Frontal cortex (tissue), 4 donors: ENCODE data around the gene SNRPD2. TPM values are rescaled to one million over a fixed set of nuclear protein-coding genes. Genes with fewer than 3 reads are reported as not detected.
"Not testable (repeated sequence)": the region's sequence is repeated elsewhere in the genome, so short reads cannot be mapped to it uniquely, and the experiment has no call there.

Experiments used
- DNase-seq, 2 donors: peaks; one replicate each; pipeline ENCODE4 v3.0.0; 2012; ENCODE audit warnings: low spot score in 2 of 2
- FAIRE-seq: peaks from 2 replicates; lab custom pipeline; 2012; peaks lifted over from hg19 to GRCh38; lab: Jason Lieb, UNC
- total RNA-seq: library from RNA; depleted of rRNA; stranded (reverse); fragments of >200 nt; gene quantifications from one replicate; pipeline ENCODE4 v1.2.3, GENCODE V29; 2014
- donor health status: control.
- donor health status: control.
- donor health status: control.

SNRPD2 gene
- 157 TPM for total RNA-seq

DNA sequence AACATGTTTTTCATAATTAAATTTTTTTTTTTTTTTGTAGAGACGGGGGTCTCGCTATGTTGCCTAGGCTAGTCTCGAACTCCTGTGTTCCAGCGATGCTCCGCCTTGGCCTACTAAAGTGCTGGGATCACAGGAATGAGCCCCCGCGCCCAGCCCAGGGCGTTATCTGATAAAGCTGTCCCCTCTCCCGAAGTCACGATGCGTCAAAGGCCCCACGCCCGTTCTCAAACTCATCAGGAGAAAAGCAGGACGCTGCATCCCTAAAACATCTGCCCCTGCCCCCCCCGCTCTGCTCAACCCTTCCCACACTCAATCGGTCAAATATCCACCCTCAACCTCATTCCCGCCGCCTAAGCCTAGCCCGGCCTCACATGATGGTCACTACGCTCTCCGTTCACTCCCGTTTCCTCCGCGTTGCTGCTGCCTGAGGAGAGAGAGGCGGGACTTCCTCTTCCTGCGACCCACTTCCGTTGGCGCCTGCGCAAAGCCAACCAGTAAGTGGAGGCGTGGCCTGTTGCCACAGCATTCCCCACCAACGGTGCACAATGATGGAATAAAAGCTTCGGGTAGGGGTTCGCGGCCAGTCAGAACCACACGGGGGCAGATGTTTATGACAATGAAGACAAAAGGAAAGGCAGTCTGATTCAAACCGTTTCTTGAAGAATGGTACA lies at the start of gene SNRPD2:
SNRPD2 (minus strand) TSS at position 438 of the 671 bp plus-strand sequence; CDS start at position 373, 65 bp downstream.
- DNase-seq (peak; percentile 85 to 86), FAIRE-seq (no peak)

DNA sequence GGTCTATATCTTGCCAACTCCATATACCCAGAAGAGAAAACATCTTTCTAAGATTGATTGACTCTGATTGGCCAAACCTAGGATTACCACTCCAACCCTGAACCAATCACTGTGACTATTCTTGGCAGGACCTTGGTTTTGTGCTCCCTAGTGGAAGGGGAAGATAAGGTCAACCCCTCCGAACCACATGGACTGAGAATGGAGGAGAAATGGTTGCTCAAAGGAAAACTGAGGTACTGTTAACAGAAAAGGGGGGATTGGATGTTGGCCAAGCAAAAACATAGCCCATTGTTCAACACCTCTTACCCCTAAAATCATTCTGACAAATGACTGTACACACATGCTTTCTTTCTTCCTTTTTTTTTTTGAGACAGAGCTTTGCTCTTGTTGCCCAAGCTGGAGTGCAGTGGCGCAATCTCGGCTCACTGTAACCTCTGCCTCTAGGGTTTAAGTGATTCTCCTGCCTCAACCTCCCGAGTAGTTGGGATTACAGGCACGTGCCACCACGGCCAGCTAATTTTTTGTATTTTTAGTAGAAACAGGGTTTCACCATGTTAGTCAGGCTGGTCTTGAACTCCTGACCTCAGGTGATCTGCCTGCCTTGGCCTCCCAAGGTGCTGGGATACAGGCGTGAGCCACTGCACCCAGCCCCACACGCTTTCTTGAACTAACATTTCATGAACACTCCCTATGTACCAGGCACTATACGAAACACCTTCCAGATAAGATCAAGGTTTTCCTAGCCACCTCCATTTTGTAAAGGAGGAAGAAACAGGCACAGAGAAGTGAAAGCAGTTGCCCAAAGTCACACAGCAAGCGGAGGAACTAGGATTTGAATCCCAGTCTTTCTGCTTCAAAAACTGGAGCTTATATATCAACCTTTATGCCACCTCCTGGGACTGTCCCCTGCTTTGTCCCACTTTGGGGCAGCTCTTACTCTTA lies 48.0 kb upstream of the SNRPD2 start:
- FAIRE-seq (no peak), DNase-seq (no peak)

- FAIRE-seq (no peak), DNase-seq (no peak)
Observed at GRCh38 chr19:45733160-45733810, 41.5 kb upstream of the SNRPD2 start, which contains the start of gene MEIOSIN. Gene MEIOSIN (plus strand): TSS chr19:45733439. CDS start chr19:45735377, 1,938 bp downstream.

DNA sequence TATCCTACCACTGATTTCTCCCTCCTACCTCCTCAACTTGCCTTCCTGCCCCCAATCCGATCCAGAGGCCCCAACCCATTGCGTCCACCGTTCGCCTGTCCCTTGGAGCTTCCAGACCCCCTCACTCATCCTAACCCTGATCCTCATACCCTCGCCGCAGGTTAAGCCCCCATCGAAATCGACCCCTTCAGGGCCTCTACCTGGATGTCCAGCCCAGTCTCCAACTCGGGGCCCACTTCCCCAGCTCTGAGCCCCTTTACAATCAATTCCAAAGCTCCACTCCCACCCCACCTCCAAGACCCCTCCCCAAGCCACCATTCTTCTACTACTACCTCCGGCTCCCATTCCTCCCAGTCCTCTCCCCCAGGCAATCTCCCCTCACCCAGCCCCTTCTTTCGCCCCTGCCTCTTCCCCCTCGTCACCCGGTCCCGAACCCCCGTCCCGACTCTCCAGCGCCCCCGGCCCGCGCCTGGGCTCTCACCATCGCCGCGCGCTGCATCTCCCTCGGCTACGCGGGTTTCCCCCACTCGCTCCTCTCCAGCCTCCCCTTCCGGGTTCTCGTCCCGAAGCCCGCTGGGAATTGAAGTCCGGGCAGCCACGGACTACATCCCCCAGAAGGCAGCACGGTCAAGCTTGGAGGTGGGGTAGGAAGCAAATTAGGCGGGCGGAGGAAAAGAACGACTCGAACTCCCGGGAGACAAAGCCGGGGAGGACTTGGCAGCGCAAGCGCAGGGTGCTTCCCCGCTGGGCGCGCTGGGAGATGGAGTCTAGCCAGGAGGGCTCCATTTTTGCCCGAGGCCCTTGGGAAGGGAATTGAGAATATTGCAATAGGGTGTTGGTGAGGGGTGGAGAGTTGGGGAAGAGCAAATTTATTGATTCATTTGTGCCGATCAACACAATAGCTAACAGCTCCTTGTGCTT lies 38.9 kb upstream of the SNRPD2 start, which contains the start of gene FBXO46:
FBXO46 (minus strand) TSS at position 529 of the 921 bp plus-strand sequence. CDS start 17,401 bp downstream, outside the sequence.
- FAIRE-seq (peak; percentile 64), DNase-seq (peak; percentile 93 to 96)

DNA sequence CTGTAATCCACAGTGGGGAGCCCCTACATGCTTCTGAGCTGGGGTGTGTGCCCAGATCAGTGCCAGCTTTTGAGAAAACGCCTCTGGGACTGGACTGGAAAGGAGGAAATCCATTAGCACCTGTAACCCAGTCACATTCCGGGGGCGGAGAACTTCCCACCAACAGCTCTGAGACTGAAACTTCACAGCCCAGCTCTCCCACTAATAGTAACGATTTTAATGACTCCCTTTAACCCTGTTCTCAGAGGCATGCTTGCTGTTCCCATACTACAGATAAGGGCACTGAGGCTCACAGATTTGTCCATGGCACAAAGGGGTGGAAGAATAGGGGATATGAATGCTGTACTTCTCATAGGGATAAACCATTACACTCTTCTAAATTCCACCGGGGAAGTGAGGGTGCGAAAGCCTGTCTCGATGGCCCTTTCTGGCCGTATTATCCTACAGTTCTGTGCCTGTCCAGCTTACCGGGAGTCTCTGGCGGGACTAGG lies 38.1 kb upstream of the SNRPD2 start:
- no peak for DNase-seq

DNA sequence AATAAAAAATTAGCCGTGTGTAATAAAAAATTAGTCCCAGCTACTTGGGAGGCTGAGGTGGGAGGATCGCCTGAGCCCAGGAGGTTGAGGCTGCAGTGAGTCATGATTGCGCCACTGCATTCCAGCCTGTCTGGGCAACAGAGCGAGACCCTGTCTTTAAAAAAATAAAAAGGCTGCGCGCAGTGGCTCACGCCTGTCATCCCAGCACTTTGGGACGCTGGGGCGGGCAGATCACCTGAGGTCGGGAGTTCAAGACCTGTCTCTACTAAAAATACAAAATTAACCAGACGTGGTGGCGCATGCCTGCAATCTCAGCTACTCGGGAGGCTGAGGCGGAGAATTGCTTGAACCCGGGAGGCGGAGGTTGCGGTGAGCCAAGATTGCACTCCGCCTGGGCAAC lies 36.9 kb upstream of the SNRPD2 start:
- not testable (repeated sequence) for DNase-seq, FAIRE-seq

More for the DNA sequence above, 38.1 kb upstream of the SNRPD2 start:
- FAIRE-seq = no peak

DNA sequence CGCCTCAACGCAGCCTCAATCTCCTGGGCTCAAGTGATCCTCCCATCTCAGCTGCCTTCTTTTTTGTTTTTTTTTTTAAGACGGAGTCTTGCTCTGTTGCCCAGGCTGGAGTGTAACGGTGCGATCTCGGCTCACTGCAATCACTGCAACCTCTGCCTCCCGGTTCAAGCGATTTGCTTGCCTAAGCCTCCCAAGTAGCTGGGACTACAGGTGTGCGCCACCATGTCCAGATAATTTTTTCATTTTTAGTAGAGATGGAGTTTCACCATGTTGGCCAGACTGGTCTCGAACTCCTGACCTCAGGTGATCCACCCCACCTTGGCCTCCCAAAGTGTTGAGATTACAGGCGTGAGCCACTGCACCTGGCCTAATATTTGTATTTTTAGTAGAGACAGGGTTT lies 28.3 kb upstream of the SNRPD2 start:
- not testable (repeated sequence) for FAIRE-seq, DNase-seq

DNA sequence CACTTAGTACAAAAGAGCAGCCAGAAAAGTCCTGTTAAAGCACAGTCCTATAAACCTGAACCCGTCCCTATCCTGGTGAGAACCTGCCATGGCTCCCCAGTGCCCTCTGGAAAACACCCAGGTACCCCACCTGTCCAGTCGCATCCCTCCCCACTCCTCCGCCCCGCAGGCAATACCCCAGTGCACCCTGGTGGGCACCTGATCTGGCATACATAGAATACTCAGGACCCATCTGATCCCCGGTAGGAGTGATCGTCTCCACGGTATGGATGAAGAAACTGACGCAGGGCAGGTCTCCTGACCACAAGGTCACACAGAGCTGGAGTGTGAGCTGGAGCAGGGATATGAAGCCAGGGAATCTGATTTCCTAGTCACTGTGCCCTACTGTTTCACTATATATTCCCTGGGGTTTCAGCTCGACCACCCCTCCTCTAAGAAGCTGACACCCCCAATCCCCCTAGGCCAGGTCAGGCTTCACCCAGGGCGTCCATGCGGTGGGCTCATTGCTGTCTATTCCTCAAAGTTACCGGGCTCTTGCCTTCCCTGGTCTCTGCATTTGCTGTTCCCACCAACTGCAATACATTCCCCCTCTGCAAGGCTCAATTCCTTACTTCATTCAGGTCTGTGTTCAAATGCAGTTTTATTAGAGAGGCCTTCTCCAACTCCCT lies 26.4 kb upstream of the SNRPD2 start:
- FAIRE-seq (no peak), DNase-seq (no peak)

DNA sequence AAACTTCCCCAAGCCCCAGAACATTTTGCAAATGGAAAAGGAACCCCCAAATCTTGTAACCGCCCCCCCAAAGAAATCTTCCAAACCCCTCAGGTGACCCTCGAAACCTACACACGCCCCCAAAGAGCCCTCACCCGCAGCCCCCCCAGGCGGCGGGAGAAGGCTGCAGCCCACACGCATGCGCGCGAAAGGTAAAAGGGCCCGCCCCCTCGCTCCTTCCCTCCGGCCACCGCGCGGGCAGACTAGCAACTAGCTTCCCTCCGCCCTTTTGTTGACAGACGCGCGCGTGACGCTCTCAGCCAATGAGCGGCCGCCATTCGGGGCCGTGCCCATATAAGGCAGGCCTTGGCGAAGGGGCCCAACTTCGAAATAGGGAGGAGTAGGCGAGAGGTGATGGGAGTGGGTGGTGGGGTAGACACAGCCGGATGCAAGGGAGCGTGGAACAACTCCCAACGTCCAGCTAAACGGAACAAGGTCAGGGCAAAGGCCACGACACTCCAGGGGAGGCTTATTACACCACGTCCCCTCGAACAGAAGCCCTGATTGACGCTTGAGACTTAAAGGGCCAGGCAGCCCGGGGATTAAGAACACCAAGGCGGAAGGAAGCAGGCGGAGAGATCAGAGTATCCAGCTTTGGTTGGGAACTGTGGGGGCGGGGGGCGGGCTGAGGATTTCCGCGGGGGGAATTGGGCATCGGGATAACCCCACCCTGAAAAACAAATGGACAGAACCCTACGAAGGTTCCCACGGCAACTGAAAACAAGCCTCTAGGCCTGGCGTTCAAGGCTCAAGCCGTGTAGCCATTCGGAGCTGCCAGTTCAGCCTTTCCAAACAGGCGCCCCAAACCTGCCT lies 25.6 kb upstream of the SNRPD2 start:
- DNase-seq (peak; percentile 98), FAIRE-seq (peak; percentile 91)

DNA sequence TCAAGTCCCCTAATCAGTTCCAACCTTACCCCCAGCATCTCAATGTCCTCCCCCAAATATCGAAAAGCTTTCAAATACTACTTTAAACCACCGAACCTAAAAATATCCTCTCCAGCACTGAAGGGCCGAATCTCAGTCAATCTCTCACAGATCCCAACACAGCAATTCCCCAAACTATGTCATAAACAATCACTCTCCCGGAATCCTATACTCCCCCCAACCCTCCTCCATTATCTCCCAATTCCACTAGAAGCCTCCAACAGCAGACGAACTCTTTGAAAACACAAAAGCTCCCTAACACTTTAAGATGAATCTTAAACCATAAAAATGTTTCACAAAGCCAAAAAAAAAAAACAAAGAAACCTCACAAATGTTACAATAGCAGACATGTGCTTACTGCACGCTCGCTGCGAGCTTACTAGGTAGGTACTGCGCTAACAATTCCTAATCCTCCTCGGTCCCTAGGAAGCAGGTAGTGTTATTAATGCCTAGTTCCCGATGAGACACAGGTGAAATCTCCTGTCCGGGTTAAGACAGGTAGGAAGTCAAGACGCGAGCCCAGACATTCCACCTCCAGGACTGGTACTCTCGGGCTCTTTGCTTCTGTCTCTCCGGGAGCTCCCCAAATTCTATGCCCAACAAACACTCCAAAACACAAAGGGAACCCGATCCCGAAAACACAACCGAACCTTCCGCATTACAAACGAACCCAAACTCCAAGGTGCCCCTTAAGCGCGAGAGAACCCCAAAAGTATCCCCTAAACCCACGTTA lies 24.8 kb upstream of the SNRPD2 start:
- peak in 1 of 2 donors; percentile 58 for DNase-seq
- no peak for FAIRE-seq

DNA sequence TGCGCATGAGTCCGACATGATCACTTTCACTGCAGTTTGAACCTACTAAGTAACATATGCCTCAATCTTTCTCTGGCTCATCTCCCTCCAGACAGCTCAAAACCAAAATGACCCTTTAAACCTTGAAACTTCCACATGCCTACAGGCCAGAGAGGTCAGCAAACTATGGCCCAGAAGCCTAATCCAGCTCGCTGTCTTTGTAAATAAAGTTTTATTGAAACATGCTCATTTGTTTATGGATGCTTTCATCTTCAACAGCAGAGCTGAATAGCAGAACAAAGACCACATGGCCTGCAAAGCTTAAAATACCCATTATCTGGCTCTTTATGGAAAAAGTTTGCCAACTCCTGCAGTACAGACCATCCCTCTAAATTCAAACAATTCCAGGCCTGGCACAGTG lies 23.4 kb upstream of the SNRPD2 start:
- no peak for DNase-seq
- no peak for FAIRE-seq

GRCh38 chr19:45713141-45713540 lies 21.4 kb upstream of the SNRPD2 start:
- no peak for FAIRE-seq
- DNase-seq = no peak

DNA sequence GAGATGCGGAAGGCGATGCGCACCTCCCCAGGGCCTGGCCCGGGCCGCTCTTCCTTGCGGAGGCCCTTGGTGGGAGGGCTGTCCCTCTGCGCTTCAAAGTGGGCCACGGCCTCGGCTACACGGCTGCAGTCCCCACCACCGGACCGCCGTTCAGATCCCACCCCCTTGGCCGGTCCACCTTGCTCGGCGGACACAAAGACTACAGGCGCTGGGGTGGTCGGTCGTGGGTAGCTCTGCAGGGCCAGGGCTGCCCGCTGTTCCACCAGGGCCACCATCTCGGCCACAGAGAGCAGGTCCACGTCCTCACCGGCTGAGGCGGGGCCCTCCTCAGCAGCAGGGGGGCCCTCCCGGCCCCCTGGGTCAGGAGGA lies 20.9 kb upstream of the SNRPD2 start:
- DNase-seq (no peak), FAIRE-seq (no peak)

- DNase-seq (no peak), FAIRE-seq (no peak)
Observed at GRCh38 chr19:45711851-45712698, 20.3 kb upstream of the SNRPD2 start.

- DNase-seq (no peak), FAIRE-seq (no peak)
Observed at GRCh38 chr19:45710356-45711130, 18.8 kb upstream of the SNRPD2 start.
